GM12892 (cell line): ENCODE measurements around the gene LARGE1.

Experiments used
- POLR2A ChIP-seq: IDR thresholded peaks from 2 replicates; pipeline ENCODE4 v1.6.1; 2011; ENCODE audit warnings: low read depth, low read length, control low read depth
- TAF1 ChIP-seq: IDR thresholded peaks from 2 replicates; pipeline ENCODE4 v1.6.1; 2011; ENCODE audit warnings: low read depth, mild to moderate bottlenecking, control low read depth, low read length, borderline replicate concordance

DNA sequence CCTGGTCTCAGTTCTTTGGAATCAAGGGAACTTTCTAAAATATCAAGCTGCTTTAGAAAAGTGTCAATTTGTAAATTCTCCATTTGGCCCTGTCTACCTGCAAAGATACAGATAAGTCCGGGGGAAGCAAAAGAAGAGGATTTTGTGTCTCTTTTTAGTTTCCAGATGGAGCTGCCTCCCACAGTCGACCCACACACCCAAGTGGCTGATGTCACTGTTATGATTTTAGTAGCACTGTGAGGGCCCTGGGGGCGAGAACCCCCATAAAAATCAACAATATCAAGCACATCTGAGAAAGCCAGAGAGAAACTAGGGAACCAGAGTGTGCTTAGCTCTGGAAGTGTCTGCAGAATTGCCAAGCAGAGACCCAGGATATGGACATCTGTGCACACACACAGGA, 212.7 kb downstream of the LARGE1 start:
- TF ChIP-seq TAF1 (no peak), POLR2A (no peak)
